RWPE1 (cell line): ENCODE measurements around the gene CBFA2T2.
A peak's percentile ranks its signal among the peaks of the same experiment; 100 is the strongest.

ENCODE experiments used
- CTCF ChIA-PET: fragments of 350-600 bp; sonication (Branson Sonifier 250); formaldehyde crosslinking; extraction: SDS; loops from one replicate; lab custom pipeline; 2021; lab: Yijun Ruan, JAX
- POLR2A ChIA-PET: fragments of 400-600 bp; formaldehyde crosslinking; extraction: SDS; loops from one replicate; lab custom pipeline; 2020; ENCODE audit warnings: antibody characterized with exemption; ENCODE audit not compliant: low non-redundant PET; lab: Yijun Ruan, JAX
- DNase-seq: peaks from one replicate; pipeline ENCODE4 v3.0.0; 2012; ENCODE audit warnings: low spot score
- H3K27ac ChIP-seq: fragments of 450-650 bp; 2 replicates; pipeline ENCODE4 v1.5.1; 2017
- CTCF ChIP-seq: fragments of 450-650 bp; conservative IDR thresholded peaks from 2 replicates; pipeline ENCODE4 v1.5.1; 2017; ENCODE audit warnings: low read depth, mild to moderate bottlenecking

Gene CBFA2T2

GRCh38 chr20:33664762-33665144 is 174.9 kb downstream of the CBFA2T2 start:
- ChIA-PET POLR2A (no interaction called here), CTCF (interaction anchor here (0.9 to 3.6 kb wide), 2 partner anchors 11 to 207 kb away, joined by 6 to 16 read pairs; no protein-coding TSS in a partner anchor)
- no peak for TF ChIP-seq CTCF
- no peak for DNase-seq
- peak overlapping the region; percentile 88 for H3K27ac ChIP-seq

GRCh38 chr20:33666293-33667244 is 176.7 kb downstream of the CBFA2T2 start, which contains the start of gene ACTL10:
TSS of gene ACTL10 (plus strand) at chr20:33666943. CDS start at chr20:33667498, 555 bp downstream.
- ChIA-PET CTCF (interaction anchor here (0.5 to 3.3 kb wide), 18 partner anchors 9 to 416 kb away, joined by 3 to 25 read pairs (median 5); partner anchors contain the start of genes CDK5RAP1 and SNTA1), POLR2A (interaction anchor here (0.5 kb wide), 1 partner anchor 58 kb away, joined by 3 read pairs; no protein-coding TSS in a partner anchor)
- peak; percentile 99 for DNase-seq
- peak; percentile 45; the same call in 1 of the 2 replicates for TF ChIP-seq CTCF
- peak within 1 kb of the TSS; percentile 88 for H3K27ac ChIP-seq

- DNase-seq: no peak
- TF ChIP-seq CTCF: no peak
- H3K27ac ChIP-seq: peak overlapping the region; percentile 88
- ChIA-PET POLR2A (interaction anchor here (0.6 to 1.4 kb wide), 3 partner anchors 16 to 210 kb away, joined by 3 to 4 read pairs (median 3); no protein-coding TSS in a partner anchor), CTCF (interaction anchor here (0.5 to 3.3 kb wide), 29 partner anchors 9 to 437 kb away, joined by 3 to 25 read pairs (median 4); partner anchors contain the start of genes CDK5RAP1, PXMP4 and SNTA1)
Observed at GRCh38 chr20:33667245-33667675, 177.4 kb downstream of the CBFA2T2 start.

- peak; percentile 100 for TF ChIP-seq CTCF
- POLR2A ChIA-PET: interaction anchor here (0.6 to 1.4 kb wide), 5 partner anchors 16 to 267 kb away, joined by 3 to 4 read pairs (median 3); partner anchors contain the start of genes CBFA2T2 and CDK5RAP1
- peak overlapping the region; percentile 88 for H3K27ac ChIP-seq
- peak; percentile 97 for DNase-seq
- CTCF ChIA-PET: interaction anchor here (0.6 to 3.3 kb wide), 39 partner anchors 8 to 701 kb away, joined by 3 to 25 read pairs (median 4); partner anchors contain the start of genes CDK5RAP1, PXMP4 and SNTA1
Observed at GRCh38 chr20:33667676-33668465, 178.0 kb downstream of the CBFA2T2 start.

GRCh38 chr20:33668466-33669155 is 178.7 kb downstream of the CBFA2T2 start:
- POLR2A ChIA-PET: interaction anchor here (0.6 to 1.4 kb wide), 3 partner anchors 178 to 267 kb away, joined by 3 to 4 read pairs (median 4); partner anchors contain the start of genes CBFA2T2 and CDK5RAP1
- CTCF ChIA-PET: interaction anchor here (0.6 to 3.3 kb wide), 30 partner anchors 9 to 436 kb away, joined by 3 to 25 read pairs (median 4); partner anchors contain the start of genes CDK5RAP1, PXMP4 and SNTA1
- no peak for TF ChIP-seq CTCF
- peak overlapping the region; percentile 88 for H3K27ac ChIP-seq
- DNase-seq: no peak
